PFSK-1 (cell line): ENCODE results near the gene CSRNP2.

Experiments used
- FOXP2 ChIP-seq: optimal IDR thresholded peaks from 2 replicates; pipeline ENCODE3; 2011; ENCODE audit warnings: borderline replicate concordance, control low read depth, inconsistent platforms; ENCODE audit not compliant: insufficient read depth; ENCODE audit errors: extremely low read length, extremely low read depth
- POLR2AphosphoS5 ChIP-seq: IDR thresholded peaks from 2 replicates; pipeline ENCODE4 v1.6.1; 2012; ENCODE audit warnings: low read depth, mild to moderate bottlenecking, control low read depth, low read length, moderate library complexity
- SIN3A ChIP-seq: IDR thresholded peaks from 2 replicates; pipeline ENCODE4 v1.6.1; 2012; ENCODE audit warnings: mild to moderate bottlenecking, low read length, moderate library complexity, borderline replicate concordance; ENCODE audit not compliant: insufficient read depth
- TAF1 ChIP-seq: IDR thresholded peaks from 2 replicates; pipeline ENCODE4 v1.6.1; 2012; ENCODE audit warnings: low read length, control low read depth, borderline replicate concordance; ENCODE audit not compliant: insufficient read depth
- TF ChIP-seq, protein P1 (sequence below), 2 experiments: IDR thresholded peaks; 2 replicates each; pipeline versions ENCODE4 v1.6.1 to v1.8.0; 2011 to 2012; ENCODE audit warnings: low read depth in 2 of 2, low read length in 2 of 2, control low read depth in 1 of 2, inconsistent platforms in 1 of 2, mild to moderate bottlenecking in 1 of 2, moderate library complexity in 1 of 2; ENCODE audit not compliant: insufficient read depth in 1 of 2

GRCh38 chr12:51027342-51027835 is 56.0 kb downstream of the CSRNP2 start:
- TF ChIP-seq TAF1 (no peak), POLR2AphosphoS5 (no peak), FOXP2 (no peak), SIN3A (no peak)
- TF ChIP-seq, protein P1, sequence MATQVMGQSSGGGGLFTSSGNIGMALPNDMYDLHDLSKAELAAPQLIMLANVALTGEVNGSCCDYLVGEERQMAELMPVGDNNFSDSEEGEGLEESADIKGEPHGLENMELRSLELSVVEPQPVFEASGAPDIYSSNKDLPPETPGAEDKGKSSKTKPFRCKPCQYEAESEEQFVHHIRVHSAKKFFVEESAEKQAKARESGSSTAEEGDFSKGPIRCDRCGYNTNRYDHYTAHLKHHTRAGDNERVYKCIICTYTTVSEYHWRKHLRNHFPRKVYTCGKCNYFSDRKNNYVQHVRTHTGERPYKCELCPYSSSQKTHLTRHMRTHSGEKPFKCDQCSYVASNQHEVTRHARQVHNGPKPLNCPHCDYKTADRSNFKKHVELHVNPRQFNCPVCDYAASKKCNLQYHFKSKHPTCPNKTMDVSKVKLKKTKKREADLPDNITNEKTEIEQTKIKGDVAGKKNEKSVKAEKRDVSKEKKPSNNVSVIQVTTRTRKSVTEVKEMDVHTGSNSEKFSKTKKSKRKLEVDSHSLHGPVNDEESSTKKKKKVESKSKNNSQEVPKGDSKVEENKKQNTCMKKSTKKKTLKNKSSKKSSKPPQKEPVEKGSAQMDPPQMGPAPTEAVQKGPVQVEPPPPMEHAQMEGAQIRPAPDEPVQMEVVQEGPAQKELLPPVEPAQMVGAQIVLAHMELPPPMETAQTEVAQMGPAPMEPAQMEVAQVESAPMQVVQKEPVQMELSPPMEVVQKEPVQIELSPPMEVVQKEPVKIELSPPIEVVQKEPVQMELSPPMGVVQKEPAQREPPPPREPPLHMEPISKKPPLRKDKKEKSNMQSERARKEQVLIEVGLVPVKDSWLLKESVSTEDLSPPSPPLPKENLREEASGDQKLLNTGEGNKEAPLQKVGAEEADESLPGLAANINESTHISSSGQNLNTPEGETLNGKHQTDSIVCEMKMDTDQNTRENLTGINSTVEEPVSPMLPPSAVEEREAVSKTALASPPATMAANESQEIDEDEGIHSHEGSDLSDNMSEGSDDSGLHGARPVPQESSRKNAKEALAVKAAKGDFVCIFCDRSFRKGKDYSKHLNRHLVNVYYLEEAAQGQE (IDR thresholded peaks at IDR 0.05; ENCODE audit: insufficient read depth in 1 of 2, low read depth in 2 of 2, low read length in 2 of 2) = no peak
